Parathyroid adenoma (tissue), 2 donors: ENCODE results near the gene MLPH.

Experiments
- H2AFZ ChIP-seq: fragments of 300-600 bp; sonication (generic); one replicate; pipeline ENCODE4 v1.7.0; 2017; ENCODE audit warnings: antibody characterized with exemption, mild to moderate bottlenecking
- H3K27ac ChIP-seq: fragments of 300-600 bp; sonication (generic); one replicate; pipeline ENCODE4 v1.7.0; 2017
- H3K27me3 ChIP-seq: fragments of 300-600 bp; sonication (generic); one replicate; pipeline ENCODE4 v1.7.0; 2017; ENCODE audit warnings: low read length; ENCODE audit not compliant: control insufficient read depth, insufficient read depth
- H3K36me3 ChIP-seq: fragments of 300-600 bp; sonication (generic); one replicate; pipeline ENCODE4 v1.7.0; 2017; ENCODE audit warnings: low read length; ENCODE audit not compliant: control insufficient read depth, insufficient read depth
- H3K4me1 ChIP-seq: fragments of 300-600 bp; sonication (generic); one replicate; pipeline ENCODE4 v1.7.0; 2017; ENCODE audit warnings: control low read depth
- H3K4me2 ChIP-seq: fragments of 300-600 bp; sonication (generic); one replicate; pipeline ENCODE4 v1.7.0; 2017; ENCODE audit warnings: low read length
- H3K4me3 ChIP-seq: fragments of 300-600 bp; sonication (generic); one replicate; pipeline ENCODE4 v1.7.0; 2017; ENCODE audit warnings: low read depth, low read length
- H3K79me2 ChIP-seq: fragments of 300-600 bp; sonication (generic); one replicate; pipeline ENCODE4 v1.7.0; 2017; ENCODE audit warnings: control low read depth
- H3K9ac ChIP-seq: fragments of 300-600 bp; sonication (generic); one replicate; pipeline ENCODE4 v1.7.0; 2017; ENCODE audit warnings: mild to moderate bottlenecking
- H3K9me3 ChIP-seq: fragments of 300-600 bp; sonication (generic); one replicate; pipeline ENCODE4 v1.7.0; 2017; ENCODE audit warnings: low read length; ENCODE audit not compliant: control insufficient read depth
- TF ChIP-seq, protein P1 (sequence below): fragments of 300-600 bp; sonication (generic); IDR thresholded peaks from one replicate; pipeline ENCODE4 v1.7.0; 2017; ENCODE audit warnings: antibody characterized with exemption, mild to moderate bottlenecking
- donor health status: primary hyperparathyroidism.

Gene MLPH

DNA sequence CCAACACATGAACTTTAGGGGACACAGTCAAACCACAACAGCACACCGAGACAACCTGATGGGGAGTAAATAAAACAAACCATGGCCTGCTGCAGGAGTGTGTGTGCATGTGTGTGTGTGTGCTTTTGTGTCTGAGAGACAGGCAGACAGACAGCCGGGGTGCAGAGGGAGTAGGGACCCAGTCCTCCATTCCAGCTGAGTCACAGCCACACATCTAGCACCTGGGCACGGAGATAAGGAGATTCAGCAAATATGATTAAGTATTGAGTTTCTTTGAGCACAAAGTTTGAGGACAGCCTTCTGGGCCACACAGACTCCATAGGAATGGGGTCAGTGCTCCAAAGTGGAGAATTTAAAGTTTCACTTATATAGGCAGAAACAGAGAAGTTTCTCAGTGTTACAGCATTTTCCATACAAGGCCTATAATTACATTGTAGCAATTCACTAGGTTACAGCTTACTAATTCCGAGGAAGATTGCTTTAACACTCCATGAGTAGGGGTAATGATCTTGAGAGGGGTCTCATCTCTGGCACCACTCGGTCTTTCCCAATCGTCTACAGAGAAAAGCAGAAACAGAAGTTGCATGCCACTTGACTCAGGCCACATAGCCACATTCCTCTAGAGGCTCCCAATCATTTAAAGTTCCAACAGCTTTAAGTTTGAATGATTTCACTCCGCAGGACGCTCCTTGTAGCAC, 48.5 kb downstream of the MLPH start:
- Histone ChIP-seq H3K79me2 (no peaks in the 10 kb centered on the region), H3K9me3 (no peaks in the 10 kb centered on the region), H3K4me2 (no peak overlapping the region), H3K4me1 (no peaks in the 10 kb centered on the region), H3K27ac (no peak overlapping the region), H3K36me3 (no peaks in the 10 kb centered on the region), H3K27me3 (no peaks in the 10 kb centered on the region), H2AFZ (no peak overlapping the region), H3K4me3 (no peak overlapping the region), H3K9ac (no peak overlapping the region)
- TF ChIP-seq, protein P1, sequence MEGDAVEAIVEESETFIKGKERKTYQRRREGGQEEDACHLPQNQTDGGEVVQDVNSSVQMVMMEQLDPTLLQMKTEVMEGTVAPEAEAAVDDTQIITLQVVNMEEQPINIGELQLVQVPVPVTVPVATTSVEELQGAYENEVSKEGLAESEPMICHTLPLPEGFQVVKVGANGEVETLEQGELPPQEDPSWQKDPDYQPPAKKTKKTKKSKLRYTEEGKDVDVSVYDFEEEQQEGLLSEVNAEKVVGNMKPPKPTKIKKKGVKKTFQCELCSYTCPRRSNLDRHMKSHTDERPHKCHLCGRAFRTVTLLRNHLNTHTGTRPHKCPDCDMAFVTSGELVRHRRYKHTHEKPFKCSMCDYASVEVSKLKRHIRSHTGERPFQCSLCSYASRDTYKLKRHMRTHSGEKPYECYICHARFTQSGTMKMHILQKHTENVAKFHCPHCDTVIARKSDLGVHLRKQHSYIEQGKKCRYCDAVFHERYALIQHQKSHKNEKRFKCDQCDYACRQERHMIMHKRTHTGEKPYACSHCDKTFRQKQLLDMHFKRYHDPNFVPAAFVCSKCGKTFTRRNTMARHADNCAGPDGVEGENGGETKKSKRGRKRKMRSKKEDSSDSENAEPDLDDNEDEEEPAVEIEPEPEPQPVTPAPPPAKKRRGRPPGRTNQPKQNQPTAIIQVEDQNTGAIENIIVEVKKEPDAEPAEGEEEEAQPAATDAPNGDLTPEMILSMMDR: no peak

DNA sequence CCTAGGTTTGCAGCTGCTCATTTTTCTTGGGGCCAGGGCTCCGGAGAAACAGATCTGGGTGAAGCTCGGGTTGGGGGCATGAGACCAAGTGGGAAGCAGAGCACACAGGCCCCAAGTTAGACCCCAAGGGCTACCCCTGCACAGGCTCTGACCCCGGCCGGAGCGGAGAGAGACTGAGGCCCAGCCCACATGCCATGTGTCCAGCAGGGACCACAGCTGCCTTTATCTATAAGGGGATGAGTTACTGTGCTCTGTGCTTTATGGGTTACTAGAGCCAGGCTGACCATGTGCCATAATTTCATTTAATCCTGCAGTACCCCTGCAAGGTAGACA, 49.0 kb downstream of the MLPH start:
- Histone ChIP-seq H3K4me2 (no peak overlapping the region), H2AFZ (no peak overlapping the region), H3K36me3 (no peaks in the 10 kb centered on the region), H3K4me1 (no peaks in the 10 kb centered on the region), H3K79me2 (no peaks in the 10 kb centered on the region), H3K4me3 (no peak overlapping the region), H3K27ac (no peak overlapping the region), H3K27me3 (no peaks in the 10 kb centered on the region), H3K9me3 (no peaks in the 10 kb centered on the region), H3K9ac (no peak overlapping the region)
- TF ChIP-seq, protein P1: no peak

DNA sequence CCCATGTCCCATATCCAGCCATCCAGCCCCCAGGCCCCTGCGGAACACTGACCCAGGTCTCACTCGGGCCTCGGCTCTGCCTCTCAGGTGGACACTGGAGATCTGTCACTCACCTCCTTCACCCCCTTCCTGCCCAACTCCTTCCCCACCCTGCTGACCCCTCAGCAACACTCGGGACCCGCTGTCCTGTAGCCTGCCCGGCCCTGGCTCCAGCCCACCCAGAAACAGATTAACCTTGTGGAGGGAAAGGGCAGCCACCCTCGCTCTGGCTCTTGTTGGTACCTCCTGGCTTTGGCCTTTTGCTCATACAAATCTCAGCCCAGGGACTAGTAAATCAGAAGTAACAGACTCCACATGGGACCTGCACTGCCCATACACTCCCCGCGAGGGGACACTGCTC, 49.6 kb downstream of the MLPH start:
- Histone ChIP-seq H3K9ac (no peak overlapping the region), H3K27ac (no peak overlapping the region), H3K79me2 (no peaks in the 10 kb centered on the region), H3K9me3 (no peaks in the 10 kb centered on the region), H3K4me1 (no peaks in the 10 kb centered on the region), H3K36me3 (no peaks in the 10 kb centered on the region), H3K4me2 (no peak overlapping the region), H3K27me3 (no peaks in the 10 kb centered on the region), H3K4me3 (no peak overlapping the region), H2AFZ (no peak overlapping the region)
- TF ChIP-seq, protein P1: no peak

DNA sequence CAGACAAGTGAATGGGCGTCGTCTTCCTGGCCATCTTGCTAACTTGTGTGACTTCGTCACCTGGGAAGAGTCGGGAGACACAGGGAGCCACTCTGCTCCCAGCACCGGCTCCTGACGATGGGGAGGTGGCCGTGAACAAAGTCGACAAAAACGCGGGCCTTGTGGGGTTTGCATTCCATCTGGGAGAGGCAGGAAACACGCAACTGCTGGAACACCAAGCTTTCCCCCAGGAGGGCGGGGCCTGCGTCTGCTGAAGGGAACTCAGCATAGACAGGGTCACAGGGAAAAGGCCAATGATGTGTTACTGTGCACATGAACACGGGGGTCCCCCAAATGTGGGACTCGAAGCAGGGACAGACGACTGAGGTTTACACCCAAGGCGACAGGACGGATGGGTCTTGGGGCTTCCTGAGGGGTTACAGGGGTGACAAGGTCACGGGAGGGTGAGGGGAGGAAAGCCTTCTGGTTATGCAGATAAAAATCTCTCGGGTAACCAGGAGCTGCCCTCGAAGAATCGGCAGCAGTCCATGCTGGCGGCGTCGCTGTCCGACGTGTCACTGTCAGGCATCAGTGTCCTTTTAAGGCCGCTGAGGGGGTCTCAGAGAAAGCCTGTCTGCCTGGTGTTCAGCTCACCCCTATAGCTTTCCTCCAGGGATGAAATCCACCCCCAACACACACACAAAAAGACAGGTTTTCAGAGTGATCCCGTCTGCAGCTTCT, 51.1 kb downstream of the MLPH start:
- Histone ChIP-seq H3K4me2 (no peak overlapping the region), H3K9ac (no peak overlapping the region), H3K27me3 (no peaks in the 10 kb centered on the region), H3K36me3 (no peaks in the 10 kb centered on the region), H3K4me1 (no peaks in the 10 kb centered on the region), H3K9me3 (no peaks in the 10 kb centered on the region), H2AFZ (no peak overlapping the region), H3K79me2 (no peaks in the 10 kb centered on the region), H3K27ac (no peak overlapping the region), H3K4me3 (no peak overlapping the region)
- TF ChIP-seq, protein P1: no peak

DNA sequence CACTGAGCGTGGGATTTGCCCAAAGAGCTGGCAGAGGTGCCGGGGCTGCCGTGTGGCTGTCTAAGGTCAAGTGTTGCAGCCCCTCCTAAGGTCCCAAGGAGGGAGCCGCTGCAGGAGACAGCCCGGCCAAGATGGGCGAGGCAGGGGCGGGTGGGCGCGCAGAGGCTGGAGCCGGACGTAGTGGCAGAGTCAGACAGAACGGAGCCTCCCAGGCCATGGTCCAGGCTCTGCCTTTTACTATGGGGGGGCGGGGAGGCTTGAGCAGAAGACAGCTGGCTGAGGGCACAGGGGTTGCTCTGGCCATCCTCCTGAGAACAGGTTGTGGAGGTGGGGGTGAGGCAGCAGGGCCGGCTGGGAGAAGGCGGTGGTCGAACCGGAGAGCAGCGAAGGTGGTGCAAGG, 51.9 kb downstream of the MLPH start:
- Histone ChIP-seq H3K9ac (no peak overlapping the region), H3K9me3 (no peaks in the 10 kb centered on the region)

More for the DNA sequence above, 51.9 kb downstream of the MLPH start:
- Histone ChIP-seq H3K27ac (no peak overlapping the region), H3K27me3 (no peaks in the 10 kb centered on the region), H2AFZ (no peak overlapping the region), H3K4me1 (no peaks in the 10 kb centered on the region), H3K4me2 (no peak overlapping the region), H3K4me3 (no peak overlapping the region), H3K79me2 (no peaks in the 10 kb centered on the region), H3K36me3 (no peaks in the 10 kb centered on the region)
- TF ChIP-seq, protein P1: no peak
